ENCODE measurements around the gene FRMD6.

DNA sequence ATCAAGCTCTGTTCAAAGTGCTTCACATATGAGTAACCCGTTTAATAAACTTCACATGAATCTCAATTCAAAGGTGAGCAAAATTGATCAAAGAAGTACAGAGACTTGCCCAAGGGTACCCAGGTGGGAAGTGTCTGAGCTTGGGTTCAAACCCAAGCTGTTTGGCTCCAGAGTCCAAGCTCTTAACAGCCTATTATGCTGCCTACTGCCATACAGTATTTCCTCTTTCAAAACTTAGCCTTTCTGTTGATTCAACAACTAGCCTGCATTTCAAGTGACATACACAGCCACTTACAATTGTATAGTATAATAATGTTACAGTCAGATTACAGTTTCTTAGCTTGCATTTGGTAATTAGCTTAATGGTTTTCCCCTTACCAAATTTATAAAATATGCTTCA, 29.7 kb downstream of the FRMD6 start:
- TF ChIP-seq POLR2A (IDR thresholded peaks at IDR 0.05), result no peak
- TF ChIP-seq, protein P1, sequence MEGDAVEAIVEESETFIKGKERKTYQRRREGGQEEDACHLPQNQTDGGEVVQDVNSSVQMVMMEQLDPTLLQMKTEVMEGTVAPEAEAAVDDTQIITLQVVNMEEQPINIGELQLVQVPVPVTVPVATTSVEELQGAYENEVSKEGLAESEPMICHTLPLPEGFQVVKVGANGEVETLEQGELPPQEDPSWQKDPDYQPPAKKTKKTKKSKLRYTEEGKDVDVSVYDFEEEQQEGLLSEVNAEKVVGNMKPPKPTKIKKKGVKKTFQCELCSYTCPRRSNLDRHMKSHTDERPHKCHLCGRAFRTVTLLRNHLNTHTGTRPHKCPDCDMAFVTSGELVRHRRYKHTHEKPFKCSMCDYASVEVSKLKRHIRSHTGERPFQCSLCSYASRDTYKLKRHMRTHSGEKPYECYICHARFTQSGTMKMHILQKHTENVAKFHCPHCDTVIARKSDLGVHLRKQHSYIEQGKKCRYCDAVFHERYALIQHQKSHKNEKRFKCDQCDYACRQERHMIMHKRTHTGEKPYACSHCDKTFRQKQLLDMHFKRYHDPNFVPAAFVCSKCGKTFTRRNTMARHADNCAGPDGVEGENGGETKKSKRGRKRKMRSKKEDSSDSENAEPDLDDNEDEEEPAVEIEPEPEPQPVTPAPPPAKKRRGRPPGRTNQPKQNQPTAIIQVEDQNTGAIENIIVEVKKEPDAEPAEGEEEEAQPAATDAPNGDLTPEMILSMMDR (IDR thresholded peaks at IDR 0.05), result no peak

Measured in thyroid gland (tissue), 4 donors.